ENCODE results near the gene PI16. TPM values are rescaled to one million over a fixed set of nuclear protein-coding genes. Genes with fewer than 3 reads are reported as not detected.

PI16 gene
- total and polyA plus RNA-seq, 2 of the 13 experiments (the other 11 are each of a cell fraction or from before 2014, with no cell fraction given) = not detected

GRCh38 chr6:36985808-36986703 lies 31.5 kb downstream of the PI16 start, which contains the start of gene MTCH1 (continued):
- peak; percentile 8; the same call in 1 of the 2 replicates for TF ChIP-seq ZNF598 (CRISPR knock-in tag; IDR thresholded peaks at IDR 0.05; ENCODE audit: borderline replicate concordance)
- TF ChIP-seq ZNF841 (CRISPR knock-in tag; IDR thresholded peaks at IDR 0.05; ENCODE audit: borderline replicate concordance) = 0 out of 2 replicates have a peak, but pooled peaks have one; percentile 55
- TF ChIP-seq SMAD9 (CRISPR knock-in tag; IDR thresholded peaks at IDR 0.05) = no peak
- TF ChIP-seq HNRNPK (IDR thresholded peaks at IDR 0.05; ENCODE audit: low read depth, low read length, poor library complexity, severe bottlenecking) = peak; percentile 61
- TF ChIP-seq ZNF501 (CRISPR knock-in tag; IDR thresholded peaks at IDR 0.05) = no peak; the same call in none of the 2 replicates
- TF ChIP-seq NCOR1 (IDR thresholded peaks at IDR 0.05; ENCODE audit: borderline replicate concordance, low read length) = peak; percentile 21; the same call in 1 of the 2 replicates
- peak; percentile 51; the same call in 1 of the 2 replicates for TF ChIP-seq MNT (IDR thresholded peaks at IDR 0.05)
- no peak; the same call in 1 of the 2 replicates for TF ChIP-seq CCDC6 (CRISPR knock-in tag; IDR thresholded peaks at IDR 0.05)
- peak; percentile 56; the same call in 1 of the 2 replicates for TF ChIP-seq BRF2 (CRISPR knock-in tag; IDR thresholded peaks at IDR 0.05)
- TF ChIP-seq HMG20A (CRISPR knock-in tag; IDR thresholded peaks at IDR 0.05; ENCODE audit: borderline replicate concordance) = no peak
- peak; percentile 72 for TF ChIP-seq SAFB2 (CRISPR knock-in tag; IDR thresholded peaks at IDR 0.05; ENCODE audit: borderline replicate concordance, low read depth)
- TF ChIP-seq GABPA (IDR thresholded peaks at IDR 0.05; ENCODE audit: low read depth, low read length) = peak; percentile 60
- TF ChIP-seq GABPA (CRISPR knock-in tag; IDR thresholded peaks at IDR 0.05; ENCODE audit: low read depth) = peak; percentile 63
- peak; percentile 69; the same call in 1 of the 2 replicates for TF ChIP-seq ZNF784 (CRISPR knock-in tag; IDR thresholded peaks at IDR 0.05; ENCODE audit: borderline replicate concordance)
- TF ChIP-seq PCBP1 (IDR thresholded peaks at IDR 0.05; ENCODE audit: borderline replicate concordance, low read depth, low read length) = 0 out of 2 replicates have a peak, but pooled peaks have one; percentile 81
- TF ChIP-seq ZNF414 (CRISPR knock-in tag; IDR thresholded peaks at IDR 0.05) = no peak
- 0 out of 2 replicates have a peak, but pooled peaks have one; percentile 31 for TF ChIP-seq REPIN1 (CRISPR knock-in tag; IDR thresholded peaks at IDR 0.05; ENCODE audit: borderline replicate concordance, low read depth)
- TF ChIP-seq ZNF781 (CRISPR knock-in tag; IDR thresholded peaks at IDR 0.05; ENCODE audit: borderline replicate concordance, not compliant biosample characterization) = peak; percentile 47
- no peak for TF ChIP-seq REXO4 (CRISPR knock-in tag; IDR thresholded peaks at IDR 0.05; ENCODE audit: borderline replicate concordance)
- TF ChIP-seq PHF5A (CRISPR knock-in tag; IDR thresholded peaks at IDR 0.05; ENCODE audit: low read depth, unreplicated experiment) = peak; percentile 86
- no peak for TF ChIP-seq ZNF333 (CRISPR knock-in tag; IDR thresholded peaks at IDR 0.05; ENCODE audit: borderline replicate concordance)
- 0 out of 2 replicates have a peak, but pooled peaks have one; percentile 34 for TF ChIP-seq ZNF747 (CRISPR knock-in tag; IDR thresholded peaks at IDR 0.05; ENCODE audit: borderline replicate concordance)
- TF ChIP-seq ZNF614 (CRISPR knock-in tag; IDR thresholded peaks at IDR 0.05; ENCODE audit: borderline replicate concordance) = peak; percentile 56
- TF ChIP-seq ZNF121 (CRISPR knock-in tag; IDR thresholded peaks at IDR 0.05) = no peak

Data from HepG2 (cell line).